ENCODE results near the gene ZBTB42.

The ZBTB42 gene

GRCh38 chr14:104805326-104805678 is 4.4 kb downstream of the ZBTB42 start:
- no peak overlapping the region for H3K4me3 ChIP-seq
- H3K9me3 ChIP-seq = no peaks in the 10 kb centered on the region
- intact Hi-C loops (cut with DNase I; ENCODE audit: low total_unique reads) = no loop called here
- peaks cover 5 to 36% (median 17%) of the 10 kb centered on the region in 4 donors for H3K4me1 ChIP-seq
- no peak for TF ChIP-seq CTCF (IDR thresholded peaks at IDR 0.05)
- H3K36me3 ChIP-seq = no peaks in the 10 kb centered on the region
- no peak overlapping the region for H3K27ac ChIP-seq
- H3K27me3 ChIP-seq = no peaks in the 10 kb centered on the region
- no peak for DNase-seq

- intact Hi-C loops (cut with DNase I; ENCODE audit: low total_unique reads) = no loop called here
- no peak for DNase-seq
- TF ChIP-seq CTCF (IDR thresholded peaks at IDR 0.05) = no peak
- Histone ChIP-seq H3K27ac (no peak overlapping the region), H3K27me3 (no peaks in the 10 kb centered on the region), H3K9me3 (no peaks in the 10 kb centered on the region), H3K36me3 (peaks cover 0 to 3% (median 0%) of the 10 kb centered on the region in 3 donors), H3K4me1 (peaks cover 5 to 33% (median 17%) of the 10 kb centered on the region in 4 donors), H3K4me3 (no peak overlapping the region)
Measured at GRCh38 chr14:104805941-104806624, 5.2 kb downstream of the ZBTB42 start.

- Histone ChIP-seq H3K36me3 (peaks cover 0 to 7% (median 0%) of the 10 kb centered on the region in 3 donors), H3K4me1 (peaks cover 0 to 25% (median 9%) of the 10 kb centered on the region in 4 donors), H3K4me3 (no peak overlapping the region), H3K27me3 (no peaks in the 10 kb centered on the region), H3K27ac (no peak overlapping the region), H3K9me3 (no peaks in the 10 kb centered on the region)
- intact Hi-C loops (cut with DNase I; ENCODE audit: low total_unique reads) = no loop called here
- no peak for TF ChIP-seq CTCF (IDR thresholded peaks at IDR 0.05)
- no peak for DNase-seq
Measured at GRCh38 chr14:104806625-104807465, 5.9 kb downstream of the ZBTB42 start.

- Histone ChIP-seq H3K27me3 (no peaks in the 10 kb centered on the region), H3K27ac (no peak overlapping the region), H3K4me3 (no peak overlapping the region), H3K4me1 (peaks cover 0 to 10% (median 3%) of the 10 kb centered on the region in 4 donors), H3K36me3 (peaks cover 0 to 7% (median 0%) of the 10 kb centered on the region in 3 donors), H3K9me3 (no peaks in the 10 kb centered on the region)
- intact Hi-C loops (cut with DNase I; ENCODE audit: low total_unique reads) = no loop called here
- no peak for TF ChIP-seq CTCF (IDR thresholded peaks at IDR 0.05)
- no peak for DNase-seq
Measured at GRCh38 chr14:104808456-104808855, 7.6 kb downstream of the ZBTB42 start.

- TF ChIP-seq CTCF (IDR thresholded peaks at IDR 0.05) = no peak
- H3K36me3 ChIP-seq = peaks cover 0 to 7% (median 0%) of the 10 kb centered on the region in 3 donors
- no peaks in the 10 kb centered on the region for H3K27me3 ChIP-seq
- no peaks in the 10 kb centered on the region for H3K9me3 ChIP-seq
- intact Hi-C loops (cut with DNase I; ENCODE audit: low total_unique reads) = no loop called here
- H3K4me3 ChIP-seq = no peak overlapping the region
- H3K27ac ChIP-seq = no peak overlapping the region
- H3K4me1 ChIP-seq = peaks cover 0 to 24% (median 13%) of the 10 kb centered on the region in 4 donors
- DNase-seq = no peak
Measured at GRCh38 chr14:104810316-104810715, 9.4 kb downstream of the ZBTB42 start.
